Activated CD8-positive, alpha-beta memory T cell treated with anti-CD3 and anti-CD28 coated beads for 24 hours (primary cell): ENCODE measurements around the gene SERPINC1.
"Not testable (repeated sequence)": the region's sequence is repeated elsewhere in the genome, so short reads cannot be mapped to it uniquely, and the experiment has no call there.

Experiments used
- DNase-seq: peaks from one replicate; pipeline ENCODE4 v3.0.0-alpha.2; 2020

Gene SERPINC1

GRCh38 chr1:173917149-173917548 is at the start of gene SERPINC1:
Gene SERPINC1 (minus strand): TSS chr1:173917327. CDS start chr1:173917259, 68 bp downstream.
- no peak for DNase-seq

DNA sequence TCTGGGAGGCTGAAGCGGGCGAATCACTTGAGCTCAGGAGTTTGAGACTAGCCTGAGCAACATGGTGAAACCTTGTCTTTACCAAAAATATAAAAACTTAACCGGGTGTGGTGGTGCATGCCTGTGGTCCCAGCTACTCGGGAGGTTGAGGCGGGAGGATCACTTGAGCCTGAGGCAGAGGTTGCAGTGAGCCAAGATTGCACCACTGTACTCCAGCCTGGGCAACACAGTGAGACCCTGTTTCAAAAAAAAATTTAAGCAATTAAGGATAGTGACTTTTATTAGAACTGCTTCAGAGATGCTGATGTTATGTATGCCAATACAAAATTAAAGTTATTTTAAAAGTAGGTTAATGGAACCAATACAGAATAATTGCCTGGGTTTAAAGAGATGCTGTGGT is 48.8 kb upstream of the SERPINC1 start:
- not testable (repeated sequence) for DNase-seq

DNA sequence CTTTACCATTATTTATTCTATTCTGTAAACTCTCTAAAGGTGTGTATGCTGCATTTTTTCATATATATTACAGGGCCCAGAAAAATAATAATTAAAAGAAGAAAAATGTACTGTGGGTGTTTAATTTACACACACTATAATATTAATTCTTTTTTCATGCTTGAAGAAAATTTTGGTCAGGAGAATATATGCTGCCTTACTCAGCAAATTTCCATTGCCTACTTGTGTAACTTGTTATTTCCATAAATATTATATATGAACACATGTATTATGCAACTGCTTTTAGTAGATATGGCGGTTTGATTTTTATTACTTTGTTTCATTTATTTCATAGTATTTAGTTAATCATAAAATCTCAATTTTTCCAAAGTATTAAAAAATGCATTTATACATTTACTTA is 46.4 kb upstream of the SERPINC1 start:
- DNase-seq: no peak

DNA sequence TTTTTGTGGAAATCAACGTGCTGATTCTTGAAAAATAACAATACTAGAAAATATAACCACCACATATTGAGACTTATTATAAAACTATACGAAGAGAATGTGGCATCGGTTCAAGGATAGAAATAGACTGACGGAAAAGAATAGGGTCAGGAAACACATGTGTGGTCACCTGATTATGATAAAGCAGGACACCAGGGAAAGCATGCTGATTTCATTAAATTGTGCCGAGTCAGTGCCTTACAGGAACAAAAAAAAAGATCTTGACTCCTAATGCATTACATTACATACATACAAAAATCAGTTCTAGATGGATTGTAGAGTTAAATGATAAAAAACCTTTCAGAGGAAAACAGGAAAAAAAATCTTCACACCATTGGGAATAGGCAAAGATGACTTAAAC is 43.5 kb upstream of the SERPINC1 start:
- no peak for DNase-seq

DNA sequence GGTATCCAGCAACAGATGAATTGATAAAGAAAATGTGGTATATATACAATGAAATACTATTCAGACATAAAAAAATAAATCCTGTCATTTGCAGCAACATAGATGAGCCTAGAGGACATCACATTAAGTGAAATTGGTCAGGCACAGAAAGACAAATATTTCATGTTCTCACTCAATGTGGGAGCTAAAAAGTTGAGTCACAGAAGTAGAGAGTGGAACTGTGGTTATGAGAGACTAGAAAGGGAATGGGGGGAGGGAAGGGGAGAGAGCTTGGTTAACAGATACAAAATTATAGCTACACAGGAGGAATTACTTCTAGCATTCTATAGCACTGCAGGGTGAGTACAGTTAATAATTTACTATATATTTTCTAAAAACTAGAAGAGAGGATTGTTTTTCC is 37.1 kb upstream of the SERPINC1 start:
- DNase-seq: no peak

GRCh38 chr1:173948594-173948993 is 31.5 kb upstream of the SERPINC1 start:
- no peak for DNase-seq

DNA sequence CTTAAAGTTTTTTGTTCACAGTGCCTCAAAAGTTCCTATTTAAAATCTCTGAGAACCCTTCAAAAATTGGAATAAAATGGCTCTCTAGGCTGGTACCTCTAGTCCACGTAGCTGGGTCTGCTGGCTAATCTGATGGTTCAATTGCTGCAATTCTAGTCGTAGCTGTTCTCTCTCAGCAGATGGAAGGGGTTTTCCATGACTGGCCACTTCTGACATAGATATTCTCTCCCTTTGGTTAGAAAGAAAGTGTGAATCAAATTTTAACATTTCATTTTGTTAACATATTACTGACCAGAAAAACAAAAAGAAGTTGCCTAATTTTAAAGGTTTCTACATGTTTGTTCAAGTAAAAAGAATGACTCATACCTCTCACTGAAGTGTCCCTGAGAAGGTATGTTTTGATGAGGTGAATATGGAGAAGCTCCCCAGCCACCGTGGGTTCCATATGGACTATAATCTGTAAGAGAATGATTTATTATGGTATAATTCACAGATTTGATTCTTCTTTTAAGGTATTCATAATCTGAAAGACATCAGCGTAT is 29.3 kb upstream of the SERPINC1 start:
- no peak for DNase-seq

- DNase-seq: no peak
These were observed 19.9 kb upstream of the SERPINC1 start for GRCh38 chr1:173937062-173937461.

DNA sequence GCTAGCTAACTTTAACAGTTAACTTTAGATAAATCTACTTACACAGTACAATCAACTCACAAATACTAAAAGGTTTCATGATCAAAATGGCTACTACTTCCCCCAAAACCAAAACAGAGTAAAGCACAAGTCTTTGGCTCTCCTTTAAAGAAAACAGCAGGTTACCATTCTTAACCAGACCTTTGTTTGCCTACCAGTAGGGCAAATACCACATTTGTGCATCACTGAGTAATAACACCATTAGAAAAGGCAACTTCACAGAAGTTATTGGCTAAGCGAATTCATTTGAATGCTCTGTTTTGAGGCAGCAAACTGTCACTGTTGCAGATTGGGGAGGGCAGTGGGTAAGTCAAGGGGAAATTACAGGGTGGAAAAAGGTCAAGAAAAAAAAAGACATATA is 17.3 kb upstream of the SERPINC1 start:
- DNase-seq: no peak

- not testable (repeated sequence) for DNase-seq
These were observed 13.4 kb upstream of the SERPINC1 start for GRCh38 chr1:173930541-173930940.

DNA sequence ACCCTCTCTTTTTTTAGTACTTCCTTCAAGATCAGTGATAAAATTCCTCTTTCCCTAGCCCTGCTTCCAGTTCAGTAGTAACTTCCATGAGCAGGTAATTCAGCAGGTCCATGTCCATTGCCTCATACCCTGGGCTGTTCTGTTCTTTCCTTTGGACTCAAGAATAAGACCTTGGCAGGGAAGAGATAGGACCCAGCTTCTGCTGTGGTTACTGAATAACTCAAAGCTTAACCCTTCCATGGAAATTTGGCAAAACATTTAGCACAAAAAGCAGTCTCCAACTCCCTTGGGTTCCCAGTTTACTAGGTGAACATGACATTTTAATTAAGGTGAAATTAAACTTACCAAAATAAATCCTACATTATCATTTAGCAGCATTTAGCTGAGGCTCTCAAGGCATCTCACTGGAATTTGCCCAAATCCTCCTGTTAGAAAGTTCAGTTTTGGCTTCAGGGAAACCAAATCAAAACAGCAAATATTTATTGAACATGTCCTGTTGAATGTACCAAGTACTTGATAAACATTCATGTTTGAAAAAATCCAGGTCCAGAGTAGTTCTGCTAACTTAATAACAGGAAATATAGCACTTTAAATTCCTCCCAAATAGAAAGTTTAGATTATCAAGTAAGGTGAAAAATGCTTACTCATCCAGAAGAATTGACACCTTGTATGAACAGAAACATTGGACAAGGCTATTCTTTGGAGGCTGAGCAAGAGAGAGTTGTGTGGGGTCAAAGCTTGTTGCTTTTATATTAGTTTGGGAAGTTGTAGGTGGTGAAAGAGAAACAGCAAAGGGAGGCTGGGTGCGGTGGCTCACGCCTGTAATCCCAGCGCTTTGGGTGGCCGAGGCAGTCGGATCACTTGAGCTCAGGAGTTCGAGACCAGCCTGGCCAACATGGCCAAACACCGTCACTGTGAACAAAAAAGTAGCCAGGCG is 8.4 kb upstream of the SERPINC1 start:
- DNase-seq: no peak

- no peak for DNase-seq
These were observed 3.7 kb upstream of the SERPINC1 start for GRCh38 chr1:173920861-173921260.

- DNase-seq: no peak
These were observed 737 bp upstream of the SERPINC1 start for GRCh38 chr1:173917635-173918493.

DNA sequence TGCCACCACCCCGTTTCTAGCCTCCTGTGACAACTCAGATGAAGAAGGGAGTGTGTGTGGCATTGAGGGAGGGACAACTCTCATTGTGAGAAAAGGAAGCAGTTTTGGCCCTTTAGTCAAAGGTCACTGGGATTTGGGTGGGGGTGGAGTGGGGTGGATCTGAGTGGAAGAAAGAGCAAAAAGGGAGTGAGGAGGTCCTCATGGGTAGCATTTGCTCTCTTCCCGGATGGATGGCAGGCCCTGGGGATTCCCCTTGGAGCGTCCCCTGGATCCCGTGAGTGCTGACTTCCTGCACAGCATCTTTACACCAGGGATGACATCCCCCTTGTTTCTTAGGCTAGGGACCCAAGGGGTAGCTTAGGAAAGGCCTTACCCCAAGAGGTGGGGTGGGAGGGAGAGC is 460 bp downstream of the SERPINC1 start:
- no peak for DNase-seq

DNA sequence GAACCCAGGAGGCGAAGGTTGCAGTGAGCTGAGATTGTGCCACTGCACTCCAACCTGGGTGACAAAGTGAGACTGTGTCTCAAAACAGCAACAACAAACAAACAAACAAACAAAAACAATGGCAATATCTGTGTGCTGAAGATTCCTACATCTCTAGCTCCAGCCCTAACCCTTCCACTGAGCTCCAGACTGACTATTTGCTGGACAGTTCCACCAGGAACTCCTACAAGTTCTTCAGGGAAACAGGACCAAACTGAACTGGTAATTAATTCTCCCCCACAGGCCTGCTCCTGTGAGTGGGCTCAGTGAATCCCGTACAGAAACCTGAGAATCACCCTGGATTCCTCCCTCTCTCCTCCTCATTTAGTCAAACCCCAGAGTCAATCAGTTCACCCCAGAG is 1.5 kb downstream of the SERPINC1 start:
- DNase-seq: no peak

- no peak for DNase-seq
These were observed 2.7 kb downstream of the SERPINC1 start for GRCh38 chr1:173914366-173914871.

GRCh38 chr1:173913111-173913510 is 4.0 kb downstream of the SERPINC1 start:
- DNase-seq: no peak

GRCh38 chr1:173903827-173904531 is 13.1 kb downstream of the SERPINC1 start:
- DNase-seq: no peak

DNA sequence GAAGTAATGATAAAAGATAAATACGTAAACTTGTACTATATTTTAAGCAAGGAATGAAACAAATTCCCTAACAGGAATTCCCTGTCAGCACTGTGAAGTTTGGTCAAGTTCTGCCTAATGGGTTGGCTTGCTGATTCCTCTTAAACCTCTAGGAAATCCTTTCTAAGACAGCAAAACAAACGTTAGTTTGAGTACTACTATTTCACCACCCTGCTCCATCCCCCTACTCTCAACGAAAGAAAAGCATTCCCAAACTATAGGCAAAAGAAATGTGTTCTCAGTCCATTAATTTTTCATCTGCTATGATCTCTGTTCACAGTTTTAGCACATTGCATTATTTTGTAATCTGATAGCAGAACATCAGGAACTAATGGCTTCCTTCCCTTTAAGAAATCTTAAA is 16.1 kb downstream of the SERPINC1 start:
- DNase-seq: no peak

DNA sequence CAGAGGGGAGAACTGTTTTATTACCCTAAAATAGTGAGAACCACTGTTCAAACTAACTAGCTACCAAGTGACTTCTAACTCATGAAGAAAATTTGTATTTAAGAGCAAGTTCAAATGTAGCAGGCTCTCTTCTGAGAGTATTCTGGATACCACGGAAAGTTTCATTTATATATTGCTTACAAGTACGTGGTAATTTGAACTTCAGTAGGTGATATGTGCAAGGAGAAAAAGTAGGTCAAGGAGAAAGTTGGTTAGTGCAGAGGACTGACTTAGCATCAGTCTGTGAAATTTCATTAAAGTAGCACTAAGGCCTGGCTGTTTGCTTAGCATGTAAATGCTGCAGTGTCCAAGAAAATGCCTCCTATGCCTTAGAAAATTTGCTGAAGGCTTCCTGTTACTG is 16.7 kb downstream of the SERPINC1 start:
- DNase-seq: no peak

GRCh38 chr1:173894189-173894588 is 22.9 kb downstream of the SERPINC1 start:
- no peak for DNase-seq

- no peak for DNase-seq
These were observed 23.5 kb downstream of the SERPINC1 start for GRCh38 chr1:173893611-173894010.

DNA sequence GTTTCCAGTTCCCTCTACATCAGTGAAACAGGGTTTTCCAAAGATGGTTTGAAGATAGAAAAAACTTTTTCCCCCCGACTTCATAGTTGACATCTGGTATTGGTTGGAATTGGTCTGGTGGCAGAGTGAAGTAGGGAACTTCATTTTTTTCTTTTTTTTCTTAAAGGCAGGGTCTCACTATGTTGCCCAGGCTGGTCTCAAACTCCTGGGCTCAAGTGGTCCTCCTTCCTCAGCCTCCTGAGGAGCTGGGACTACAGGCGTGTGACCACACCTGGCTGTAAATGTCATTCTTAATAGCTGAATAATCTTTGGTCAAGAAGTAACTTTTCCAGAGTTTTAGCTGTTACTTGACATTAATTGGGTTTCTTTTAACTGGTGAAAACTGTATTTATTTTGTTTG is 27.2 kb downstream of the SERPINC1 start:
- DNase-seq: no peak
